Ammon's horn (tissue), 1 donor: ENCODE data around the gene IL17REL.
A peak's percentile ranks its signal among the peaks of the same experiment; 100 is the strongest.

Experiments used
- DNase-seq: peaks from one replicate; pipeline ENCODE4 v3.0.0-alpha.2; 2016; ENCODE audit warnings: low spot score

The IL17REL gene

DNA sequence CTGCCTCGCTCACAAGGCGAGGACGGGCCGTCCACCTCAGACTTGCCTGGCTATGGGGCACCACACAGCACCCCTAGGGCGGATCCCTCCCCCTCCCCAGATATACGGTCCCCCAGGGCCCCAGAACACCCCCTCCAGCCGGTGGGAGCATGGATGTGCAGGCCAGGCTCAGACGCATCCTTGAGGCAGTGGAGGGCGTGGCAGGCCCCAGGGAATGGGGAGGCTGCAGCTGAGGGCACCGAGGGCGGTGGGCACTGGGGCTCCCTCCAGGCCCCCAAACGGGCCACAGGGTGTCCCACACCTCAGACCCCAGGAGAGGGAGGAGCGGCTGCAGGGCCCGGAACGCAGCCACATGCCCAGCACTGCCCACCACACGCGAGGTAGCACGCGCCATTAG lies 33.5 kb upstream of the IL17REL start:
- no peak for DNase-seq

DNA sequence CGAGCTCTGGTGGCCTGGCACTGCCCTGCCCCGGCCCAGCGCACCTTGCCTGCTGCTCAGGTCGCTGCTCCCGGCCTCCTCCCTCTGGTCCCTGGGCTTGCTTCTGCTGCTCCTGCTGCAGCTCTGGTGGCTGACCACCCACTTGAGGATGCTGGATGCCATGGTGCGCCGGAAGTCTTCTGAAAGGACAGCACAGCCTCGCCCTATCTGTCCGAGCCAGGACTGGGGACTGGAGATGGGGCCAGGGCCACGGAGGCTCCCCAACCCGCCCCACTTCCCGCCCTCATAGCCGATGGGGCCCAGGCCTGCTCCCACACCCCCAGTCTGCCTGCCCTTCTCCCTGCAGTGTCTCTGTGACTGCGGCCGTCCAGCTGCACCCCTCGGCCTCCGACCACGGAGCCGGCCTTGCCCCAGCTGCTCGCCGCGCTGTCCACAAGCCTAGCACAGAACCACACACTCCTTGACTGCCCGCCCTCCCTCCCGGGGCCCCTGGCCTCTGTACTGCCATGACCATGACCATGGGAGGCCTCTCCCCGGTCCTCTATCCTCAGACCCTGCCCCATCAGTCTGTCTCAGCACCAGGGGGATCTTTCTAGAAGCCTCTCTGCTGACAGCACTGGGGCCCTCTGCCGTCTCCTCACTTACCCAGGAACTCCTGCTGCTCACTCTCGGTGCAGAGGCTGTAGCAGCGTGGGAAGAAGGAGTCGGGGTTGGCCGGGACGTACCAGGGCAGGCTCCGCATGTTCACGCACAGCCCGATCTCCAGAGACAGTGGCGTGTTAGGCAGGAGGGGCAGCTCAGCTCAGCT lies 32.9 kb upstream of the IL17REL start:
- DNase-seq, result no peak

DNA sequence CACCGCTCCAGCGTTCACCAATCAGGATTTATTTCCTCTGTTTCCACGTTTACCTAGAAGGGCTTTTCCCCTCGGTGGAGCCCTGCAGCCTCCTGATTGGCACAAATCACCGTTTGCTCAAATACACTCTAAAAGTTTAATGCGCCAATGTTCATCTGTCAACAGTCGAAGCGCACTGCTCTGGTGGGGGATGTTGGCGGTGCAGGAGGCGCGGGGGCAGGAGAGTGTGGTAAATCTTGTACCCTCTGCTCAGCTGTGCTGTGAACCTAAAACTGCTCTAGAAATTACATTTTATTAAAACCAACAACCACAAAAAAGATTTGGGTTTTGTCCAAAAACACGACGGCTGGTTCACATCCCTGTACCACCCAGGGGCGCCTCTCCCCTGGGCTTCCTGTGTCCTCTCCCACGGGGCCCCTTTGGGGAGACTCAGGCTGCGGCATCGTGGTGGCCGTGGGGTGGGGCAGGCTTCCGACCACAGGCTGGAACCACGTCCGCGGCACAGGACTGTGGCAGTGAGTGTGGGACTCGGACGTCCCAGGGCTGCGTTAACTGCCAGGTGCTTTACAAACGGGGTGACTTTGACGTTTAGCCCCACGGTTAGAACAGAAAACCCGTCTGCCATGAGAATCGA lies 32.0 kb upstream of the IL17REL start:
- DNase-seq, result no peak

DNA sequence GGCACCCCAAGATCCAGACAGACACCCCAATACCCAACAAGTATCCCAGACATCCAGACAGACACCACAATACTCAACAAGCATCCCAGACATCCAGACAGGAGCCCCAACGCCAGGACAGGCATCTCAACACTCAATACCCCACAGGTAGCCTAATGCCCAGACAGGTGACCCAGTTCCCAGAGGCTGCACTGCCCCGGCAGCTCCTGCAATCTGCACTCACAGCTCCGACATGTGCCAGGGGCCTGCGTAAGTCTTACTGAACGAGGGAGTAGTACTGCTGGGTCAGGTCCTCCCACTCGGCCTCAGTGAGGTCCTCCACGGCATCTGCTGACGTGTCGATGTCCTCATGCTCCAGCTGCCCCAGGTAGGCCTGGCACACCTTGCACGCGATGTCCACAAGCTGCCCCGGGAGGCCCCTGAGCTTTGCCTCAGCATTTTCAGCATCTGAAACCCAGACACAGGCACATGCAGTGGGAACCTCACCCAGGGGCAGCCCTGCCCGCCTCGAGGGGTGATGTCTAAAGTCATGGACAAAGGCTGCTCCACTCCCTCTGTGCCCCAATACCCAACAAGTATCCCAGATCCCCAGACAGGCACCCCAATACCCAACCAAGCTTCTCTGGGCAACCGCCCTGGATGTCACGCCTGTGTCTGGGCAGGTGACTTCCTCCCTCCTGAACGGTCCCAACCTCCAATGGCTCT lies 28.9 kb upstream of the IL17REL start:
- DNase-seq, result no peak

DNA sequence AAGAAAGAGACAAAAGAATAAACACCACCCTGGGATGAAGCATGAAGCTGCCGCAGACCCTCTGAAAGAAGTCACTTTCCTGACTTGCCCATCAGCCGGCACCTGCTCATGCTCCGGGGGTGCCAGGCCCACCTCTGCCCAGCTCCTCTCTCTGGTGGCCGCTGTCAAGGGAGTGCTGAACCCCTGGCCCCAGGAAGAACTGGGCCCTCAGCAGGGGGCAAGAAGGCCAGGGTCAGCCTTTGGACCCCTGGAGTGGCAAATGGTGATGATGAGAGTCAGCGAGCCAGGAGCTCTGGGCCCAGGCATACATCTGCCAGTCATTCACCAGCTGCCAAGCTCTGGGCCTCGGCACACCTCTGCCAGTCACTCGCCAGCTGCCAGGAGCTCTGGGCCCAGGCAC lies 28.2 kb upstream of the IL17REL start:
- no peak for DNase-seq

DNA sequence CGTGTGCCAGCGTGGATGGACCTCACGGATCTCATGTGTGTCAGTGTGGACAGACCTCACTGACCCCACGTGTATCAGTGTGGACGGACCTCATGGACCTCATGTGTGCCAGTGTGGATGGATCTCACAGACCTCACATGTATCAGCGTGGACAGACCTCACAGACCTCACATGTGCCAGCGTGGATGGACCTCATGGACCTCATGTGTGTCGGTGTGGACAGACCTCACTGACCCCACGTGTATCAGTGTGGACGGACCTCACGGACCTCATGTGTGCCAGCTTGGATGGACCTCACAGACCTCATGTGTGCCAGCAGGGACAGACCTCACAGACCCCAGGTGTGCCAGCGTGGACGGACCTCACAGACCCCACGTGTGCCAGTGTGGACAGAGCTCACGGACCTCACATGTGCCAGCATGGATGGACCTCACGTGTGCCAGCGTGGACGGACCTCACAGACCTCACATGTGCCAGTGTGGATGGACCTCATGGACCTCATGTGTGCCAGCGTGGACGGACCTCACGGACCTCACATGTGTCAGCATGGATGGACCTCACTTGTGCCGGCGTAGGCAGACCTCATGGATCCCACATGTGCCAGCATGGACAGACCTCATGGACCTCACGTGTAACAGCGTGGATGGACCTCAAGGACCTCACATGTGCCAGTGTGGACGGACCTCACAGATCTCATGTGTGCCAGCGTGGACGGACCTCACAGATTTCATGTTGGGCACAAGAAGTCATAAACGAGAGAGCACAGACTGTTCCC lies 27.3 kb upstream of the IL17REL start:
- DNase-seq, result no peak

DNA sequence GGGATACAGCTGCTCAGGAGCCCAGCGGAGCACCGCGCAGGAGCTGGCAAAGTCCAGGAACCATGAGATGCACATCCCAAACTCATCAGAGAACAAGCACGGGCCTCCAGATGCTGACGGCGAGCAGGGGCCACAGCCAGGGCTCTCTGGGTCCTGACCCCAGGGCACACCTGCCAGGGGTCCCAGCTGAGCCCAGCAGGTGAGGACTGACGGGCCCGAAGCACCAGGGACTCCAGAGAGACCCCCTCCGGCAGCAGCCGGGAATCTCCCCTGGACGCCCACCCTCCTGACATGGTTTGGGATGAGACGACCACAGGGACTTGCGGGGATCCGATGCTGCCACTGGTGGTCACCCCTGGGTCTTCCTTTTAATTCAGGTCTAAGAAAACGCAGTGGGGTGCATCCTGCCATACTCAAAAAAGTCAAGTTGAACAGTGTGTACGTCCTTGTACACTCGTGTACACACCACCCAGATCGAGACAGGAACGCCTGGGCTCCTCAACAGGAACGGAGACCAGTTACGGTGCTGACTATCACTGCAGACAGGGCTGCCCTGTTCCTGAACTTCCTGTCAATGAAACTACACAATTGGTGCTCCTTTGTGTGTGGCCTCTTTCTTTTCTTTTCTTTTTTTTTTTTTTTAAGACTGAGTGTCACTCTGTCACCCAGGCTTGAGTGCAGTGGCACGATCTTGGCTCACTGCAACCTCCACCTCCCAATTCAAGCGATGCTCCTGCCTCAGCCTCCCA lies 23.6 kb upstream of the IL17REL start:
- no peak for DNase-seq

DNA sequence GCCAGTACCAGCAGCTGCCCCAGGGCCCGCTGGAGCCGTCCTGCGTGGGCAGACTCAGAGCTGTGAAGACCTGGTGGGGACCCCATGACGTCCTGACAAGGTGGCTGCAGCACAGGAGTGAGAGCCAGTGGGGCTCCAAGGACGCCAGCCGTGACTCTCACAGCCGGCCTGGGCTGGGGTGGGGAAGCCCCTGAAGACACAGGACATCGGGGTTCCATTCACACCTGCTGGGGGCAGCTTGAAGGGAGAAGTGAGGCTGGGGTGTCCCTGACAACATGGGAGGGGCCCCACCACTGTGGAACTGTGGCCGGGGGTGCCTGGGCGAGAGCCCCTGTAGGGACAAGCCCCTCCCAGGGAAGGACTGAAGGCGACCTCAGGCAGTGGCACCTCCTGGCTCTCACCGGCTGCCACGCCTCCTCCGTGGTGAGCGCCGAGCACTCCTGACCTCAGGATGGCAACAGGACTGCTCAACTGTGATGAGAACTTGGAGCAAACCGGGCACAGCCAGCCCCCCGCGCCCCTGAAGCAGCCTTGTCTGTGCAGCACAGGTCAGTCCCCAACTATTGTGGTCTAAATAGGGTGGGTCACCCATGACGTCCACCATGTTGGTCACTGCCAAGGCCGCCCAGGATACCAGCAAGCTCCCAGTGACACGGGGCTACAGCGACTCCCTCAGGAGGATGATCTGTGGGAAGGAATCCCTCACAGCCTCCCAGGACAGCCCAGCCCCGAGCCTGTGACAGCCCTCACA lies 22.7 kb upstream of the IL17REL start:
- DNase-seq, result no peak

DNA sequence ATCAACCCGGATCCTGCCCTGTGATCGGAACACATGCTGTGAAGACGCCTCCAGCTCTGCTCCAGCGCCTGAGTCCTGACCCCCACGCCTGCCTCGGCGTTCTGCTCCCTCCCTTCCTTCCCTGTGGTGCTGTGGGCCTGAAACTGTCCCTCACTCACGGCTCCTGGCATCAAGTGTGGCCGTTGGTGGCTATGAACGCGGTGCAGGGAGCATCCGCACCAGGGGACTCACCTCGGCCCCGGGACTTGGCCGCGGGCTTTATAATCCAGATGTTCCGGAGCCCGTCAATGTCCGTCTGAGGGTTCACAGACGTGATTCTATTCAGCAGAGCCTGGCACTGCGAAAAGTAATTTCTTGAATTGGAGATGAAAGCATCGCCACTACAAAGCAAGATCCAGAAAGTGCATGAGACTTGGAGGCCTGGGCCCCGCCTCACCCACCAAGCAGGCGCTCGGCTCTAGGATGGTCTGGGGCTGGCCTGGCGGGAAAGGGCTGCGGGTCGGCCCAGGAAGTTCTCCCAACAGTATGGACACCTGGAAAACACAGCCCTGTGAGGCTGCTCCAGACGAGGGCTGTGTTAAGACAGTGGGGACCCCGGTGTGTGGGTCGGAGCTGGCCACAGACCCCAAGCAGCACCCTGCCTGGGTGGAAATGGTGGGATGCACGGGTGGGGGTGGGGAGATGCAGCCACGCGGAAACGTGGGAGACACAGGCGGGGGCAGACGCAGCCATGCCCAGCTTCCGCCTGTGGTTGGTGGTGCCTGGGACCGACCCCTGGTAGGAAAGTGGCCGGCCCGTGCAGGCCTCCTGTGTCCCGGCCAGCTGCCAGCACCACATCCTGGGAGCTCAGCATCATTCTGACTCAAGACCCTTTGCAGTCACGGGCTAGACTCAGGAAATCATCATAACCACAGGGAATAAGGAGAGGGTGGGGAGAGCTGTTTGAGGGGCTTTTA lies 21.8 kb upstream of the IL17REL start:
- DNase-seq, result no peak

DNA sequence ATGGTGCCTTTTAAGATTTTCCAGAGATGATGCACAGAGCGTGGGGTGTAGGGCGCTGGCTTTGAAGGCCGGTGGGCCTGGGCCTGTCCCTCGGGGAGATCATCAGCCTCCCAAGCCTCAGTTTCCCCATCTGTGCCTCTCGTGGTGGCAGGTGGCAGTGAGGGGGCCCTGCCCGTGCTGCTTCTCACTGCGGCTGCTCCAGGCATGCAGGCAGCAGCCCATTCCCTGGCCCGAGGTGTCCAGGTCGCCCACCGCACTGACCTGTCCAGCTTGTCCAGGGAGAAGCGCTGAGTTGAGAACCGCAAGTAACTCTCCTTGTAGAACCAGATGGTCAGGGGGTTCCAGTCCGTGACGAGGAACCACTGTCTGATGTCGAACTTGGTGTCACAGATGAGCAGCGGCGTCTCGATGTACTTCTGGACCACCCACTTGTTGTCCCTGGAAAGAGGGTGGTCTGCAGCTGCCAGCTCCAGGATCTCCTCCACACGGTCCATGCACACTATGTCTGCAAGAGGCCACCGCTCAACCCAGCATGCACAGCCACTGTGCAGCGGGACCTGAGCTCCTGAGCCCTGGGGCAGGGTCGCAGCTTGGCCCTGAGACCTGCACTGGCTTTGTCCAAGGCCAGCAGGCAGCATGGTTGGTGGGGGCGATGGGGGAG lies 20.5 kb upstream of the IL17REL start:
- DNase-seq, result no peak

DNA sequence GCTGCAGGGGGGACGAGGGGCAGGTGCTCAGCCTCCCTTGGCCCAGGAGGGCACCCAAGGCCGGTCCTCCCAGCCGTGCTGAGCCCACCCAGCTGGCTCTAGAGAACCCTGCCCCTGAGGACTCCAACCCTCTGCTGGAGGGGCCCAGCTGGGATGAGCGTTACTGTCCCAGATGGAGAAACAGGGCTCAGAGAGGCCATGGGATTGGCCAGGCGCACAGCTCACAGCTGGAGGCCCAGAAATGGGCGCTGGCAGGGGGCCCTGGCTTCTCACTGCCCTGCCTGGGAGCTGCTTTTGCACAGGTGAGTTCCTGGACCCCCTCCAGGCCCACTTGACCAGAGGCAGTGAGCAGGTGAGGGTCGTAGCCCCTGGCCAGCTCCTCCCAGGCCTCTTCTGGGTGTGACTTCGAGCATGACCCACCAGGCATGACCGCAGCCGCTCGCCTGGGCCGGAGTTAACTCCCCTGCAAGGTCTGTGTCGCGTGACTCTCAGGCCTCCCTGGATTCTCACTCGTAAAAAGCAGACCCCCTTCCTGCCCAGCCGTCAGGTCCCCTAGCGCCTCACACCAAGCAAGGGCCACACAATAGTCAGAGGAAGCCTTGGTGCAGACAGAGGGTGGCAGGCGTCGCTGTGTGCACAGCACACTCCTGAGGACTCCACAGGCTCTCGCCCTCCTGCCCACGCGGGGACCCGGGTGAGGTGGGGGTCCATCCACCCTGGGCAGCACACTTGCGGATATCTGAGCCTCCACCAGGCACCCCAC lies 19.7 kb upstream of the IL17REL start:
- no peak for DNase-seq

DNA sequence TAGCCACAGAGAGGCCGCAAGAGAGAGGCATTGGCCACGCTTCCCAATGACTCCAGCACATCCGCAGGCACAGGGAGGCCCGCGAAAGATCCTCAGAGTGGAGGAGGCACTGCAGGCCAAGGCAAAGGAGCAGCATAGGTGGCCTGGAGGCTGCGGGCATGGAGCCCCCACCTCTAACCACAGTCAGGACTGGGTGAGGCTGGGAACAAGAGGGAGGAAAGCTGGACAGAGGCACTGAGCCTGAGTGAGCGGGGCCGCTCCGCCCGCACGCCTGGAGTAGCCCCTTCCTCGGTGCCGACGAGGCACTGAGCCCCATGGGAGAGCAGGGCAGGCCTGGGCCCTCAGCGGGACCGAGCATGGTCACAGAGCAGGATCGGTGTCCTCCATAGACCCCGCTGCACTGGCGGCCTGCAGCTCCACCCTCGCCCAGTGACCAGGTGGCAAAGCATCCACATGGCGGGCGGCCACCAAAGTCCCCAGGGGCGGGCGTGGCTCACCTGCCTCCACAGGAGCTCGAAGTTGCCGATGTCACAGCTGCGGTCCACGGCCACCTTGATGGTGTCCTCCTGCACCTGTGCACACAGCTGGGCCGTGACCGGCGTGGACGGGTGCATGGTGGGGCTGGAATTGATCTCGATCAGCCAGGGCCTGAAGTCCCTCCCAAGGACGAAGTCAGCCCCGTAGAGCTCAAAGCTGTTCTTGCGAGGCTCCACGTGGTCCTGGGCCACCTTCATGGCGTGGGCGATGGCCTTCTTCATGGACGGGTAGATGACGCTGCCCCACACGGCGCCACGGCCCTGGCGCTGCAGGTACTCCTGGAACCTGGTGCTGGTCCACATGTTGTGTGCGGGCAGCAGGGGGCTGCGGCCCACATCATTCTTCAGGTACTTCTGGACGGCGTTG lies 18.9 kb upstream of the IL17REL start:
- no peak for DNase-seq

DNA sequence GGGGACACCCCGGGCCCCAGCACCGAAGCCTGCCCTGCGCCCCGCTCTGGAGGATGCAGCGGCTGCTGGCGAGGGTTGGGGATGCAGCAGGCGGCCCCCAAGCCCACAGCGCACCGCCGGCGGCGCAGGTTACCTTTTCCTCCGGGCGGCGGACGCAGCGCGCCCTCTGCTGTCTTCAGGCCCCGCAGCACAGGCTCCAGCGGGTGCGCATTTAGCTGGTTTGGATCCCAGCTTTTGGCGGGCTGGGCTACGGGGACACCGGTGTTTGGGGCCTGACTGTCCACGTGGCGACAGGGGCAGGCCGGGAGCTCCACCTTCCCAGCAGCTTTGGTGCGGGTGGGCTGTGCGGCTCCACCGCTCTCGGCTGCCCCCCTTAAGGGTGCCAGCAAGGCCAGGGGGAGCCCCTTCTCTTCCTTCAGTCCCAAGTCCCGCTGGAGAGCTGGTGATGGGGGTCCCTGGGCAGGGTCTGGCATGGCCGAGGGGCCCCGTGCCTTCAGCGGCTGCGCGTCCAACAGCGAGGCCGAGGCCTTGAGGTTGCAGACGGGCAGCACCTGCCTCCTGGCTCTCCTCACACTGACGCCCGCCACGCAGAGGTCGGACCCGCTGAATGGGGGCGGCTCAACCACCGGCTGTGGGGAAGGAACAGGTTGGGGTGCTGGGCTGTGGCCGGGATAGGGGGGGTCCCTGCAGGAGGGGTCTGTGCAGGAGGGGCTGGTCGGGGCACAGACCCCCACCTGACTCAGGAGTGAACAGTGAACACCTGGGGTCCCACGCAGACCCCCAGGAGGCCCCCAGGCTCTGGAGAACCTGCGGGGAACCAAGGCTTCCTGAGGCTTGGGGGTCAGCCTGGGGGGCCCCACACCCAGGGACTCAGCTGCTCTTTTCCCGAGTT lies 18.0 kb upstream of the IL17REL start:
- peak; percentile 59 for DNase-seq

DNA sequence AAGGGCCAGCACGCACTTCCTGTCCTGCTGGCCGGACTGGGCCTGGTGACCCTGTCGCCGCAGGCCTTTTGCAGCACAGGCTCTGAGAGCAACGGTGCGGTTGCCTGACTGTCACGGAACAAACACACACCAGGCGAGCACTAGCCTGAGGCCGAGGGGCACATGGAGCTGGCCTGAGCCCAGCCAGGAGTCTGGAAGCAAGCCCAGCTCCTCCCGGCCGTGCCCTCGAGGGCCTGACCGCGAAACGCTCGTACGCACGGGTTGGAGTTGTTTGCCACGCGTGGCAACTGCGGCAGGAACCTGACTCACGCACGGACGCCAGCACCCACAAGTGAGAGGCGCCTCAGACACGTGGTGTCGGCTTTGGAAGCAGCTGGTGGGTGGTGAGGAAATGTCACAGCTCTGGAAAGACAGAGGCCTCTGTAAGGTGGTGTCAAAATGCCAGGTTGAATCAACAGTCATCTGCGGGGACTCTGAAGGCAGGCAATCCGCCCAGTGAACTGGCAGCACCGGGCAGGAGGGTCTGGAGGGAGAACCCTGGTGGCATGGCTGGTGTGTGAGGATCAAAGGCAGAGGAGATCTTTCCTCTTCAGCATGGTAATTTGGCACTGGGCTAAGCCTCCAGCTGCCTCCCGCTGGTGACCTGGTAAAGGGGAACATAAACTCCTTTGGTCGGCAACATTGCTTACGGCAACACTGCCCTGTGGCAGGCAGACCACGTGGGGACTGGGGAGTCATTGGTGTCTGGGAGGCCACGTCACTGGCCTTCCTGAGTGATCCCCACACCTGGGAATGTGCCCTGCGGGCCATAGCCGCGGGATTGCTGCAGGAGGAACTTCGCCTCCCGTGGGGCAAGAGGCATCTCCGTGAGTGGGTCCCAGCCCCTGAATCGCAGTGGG lies 15.3 kb upstream of the IL17REL start:
- DNase-seq, result peak; percentile 28

DNA sequence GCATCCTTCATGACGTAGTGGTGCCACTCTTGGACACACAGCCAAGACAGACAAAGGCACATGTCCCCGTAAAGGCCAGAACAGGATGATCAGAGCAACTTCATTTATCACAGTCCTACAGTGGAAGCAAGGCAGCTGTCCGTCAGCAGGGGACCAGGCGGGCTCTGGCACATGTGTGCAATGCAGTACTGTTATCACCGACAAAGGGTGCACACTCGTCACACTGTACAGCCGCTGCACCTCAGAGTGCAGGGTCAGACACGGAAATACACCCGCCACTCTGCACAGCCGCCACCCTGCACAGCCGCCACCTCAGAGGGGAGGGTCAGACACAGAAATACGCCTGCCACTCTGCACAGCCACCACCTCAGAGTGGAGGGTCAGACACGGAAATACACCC lies 13.4 kb upstream of the IL17REL start:
- DNase-seq, result no peak
